Right cardiac atrium (tissue), 5 donors: ENCODE measurements around the gene KLRK1. TPM values are rescaled to one million over a fixed set of nuclear protein-coding genes. Genes with fewer than 3 reads are reported as not detected.
A peak's percentile ranks its signal among the peaks of the same experiment; 100 is the strongest.
"Not testable (repeated sequence)": the region's sequence is repeated elsewhere in the genome, so short reads cannot be mapped to it uniquely, and the experiment has no call there.

Experiments used
- ATAC-seq, 2 donors: fragments of 200-7000 bp; cut with Tn5 transposase; one replicate each; pipeline versions ENCODE4 v1.8.0 to v1.9.1; 2020; ENCODE audit warnings: moderate library complexity in 2 of 2, mild to moderate bottlenecking in 1 of 2
- DNase-seq, 3 donors: peaks; one replicate each; pipeline ENCODE4 v3.0.0-alpha.2; 2020
- H3K27ac ChIP-seq: one replicate; pipeline ENCODE4 v1.5.1; 2013; ENCODE audit warnings: mild to moderate bottlenecking, low read length, control low read depth, moderate library complexity
- H3K27me3 ChIP-seq: one replicate; pipeline ENCODE4 v1.6.1; 2013; ENCODE audit not compliant: control insufficient read depth, insufficient read depth
- H3K4me1 ChIP-seq: one replicate; pipeline ENCODE4 v1.6.1; 2013; ENCODE audit warnings: low read length; ENCODE audit not compliant: control insufficient read depth, insufficient read depth
- H3K4me3 ChIP-seq: one replicate; pipeline ENCODE4 v1.5.1; 2013; ENCODE audit warnings: low read length, control low read depth
- H3K9me3 ChIP-seq: one replicate; pipeline ENCODE4 v1.6.1; 2013; ENCODE audit warnings: low read length; ENCODE audit not compliant: control insufficient read depth
- WGBS: extraction: QIAGEN DNeasy Blood & Tissue Kit; methylation state at CpG from one replicate; pipeline ENCODE4 v1.1.7; 2013; 5-methylcytosine and 5-hydroxymethylcytosine counted together
- intact Hi-C, 4 donors: fragments of 100-400 bp; cut with DNase I; formaldehyde crosslinking; loops; one replicate each; pipeline versions ENCODE4 v1.11.0 to v1.14.0; 2022 to 2023
- polyA plus RNA-seq: library from polyadenylated mRNA; stranded (reverse); fragments of 200-250 nt; gene quantifications from one replicate; pipeline ENCODE4 v1.2.3, GENCODE V29; 2013
- total RNA-seq, 4 donors: library from RNA; stranded (reverse); fragmentation: NEBNext Ultra II Directional; extraction: Animal tissue kit (Norgen Biotek cat#: 25700); gene quantifications; one replicate each; pipeline ENCODE4 v1.2.1, GENCODE V29; 2021
- donor health status: healthy with polysubstance abuse.
- donor health status: DM: no; HTN: yes; CAD: no.
- donor health status: DM: no; HTN: no; CAD: no.
- donor health status: DM: no; HTN: yes; CAD: no; lungs with severe emphysema.
- donor health status: DM: yes; HTN: yes; CAD: no.

The KLRK1 gene
- total and polyA plus RNA-seq, 5 donors, result 0.39 to 0.97 (median 0.59) TPM

DNA sequence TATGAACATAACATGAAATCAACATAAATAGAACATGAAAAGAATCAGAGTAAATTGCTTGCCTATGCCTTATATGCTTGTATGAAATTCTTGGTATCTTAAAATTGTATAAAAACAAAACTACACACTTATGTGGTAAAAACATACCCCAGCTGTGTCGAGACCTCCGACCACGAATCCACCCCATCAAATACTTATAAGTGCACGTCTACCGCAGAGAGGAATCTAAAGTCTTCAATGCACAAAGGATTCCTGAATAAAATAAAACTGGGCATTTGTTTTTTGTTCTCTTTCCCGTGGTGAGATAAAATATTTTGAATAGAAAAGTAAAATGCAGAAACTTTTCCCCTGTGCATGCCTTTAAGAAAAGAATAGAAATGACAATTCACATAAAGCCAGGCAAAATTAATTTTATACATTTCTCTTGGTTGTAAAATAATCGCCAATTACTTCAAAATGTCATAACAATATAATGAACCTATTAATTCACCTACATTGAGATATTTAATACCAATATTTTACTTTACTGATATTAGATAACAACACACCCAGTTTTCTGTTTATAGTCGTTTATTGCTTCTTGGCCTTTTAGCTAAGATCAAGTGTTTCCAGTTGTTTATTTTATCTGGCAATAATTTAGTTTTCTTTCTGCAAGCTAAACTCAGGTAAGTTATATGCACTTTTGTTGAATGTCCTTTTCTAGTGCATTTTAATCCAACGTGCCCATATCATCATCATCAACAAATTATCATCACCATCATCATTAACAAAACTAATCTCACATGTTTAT lies 1.0 kb downstream of the KLRK1 start:
- H3K4me1 ChIP-seq, result no peaks in the 10 kb centered on the region
- H3K27ac ChIP-seq, result no peak overlapping the region
- H3K4me3 ChIP-seq, result no peak overlapping the region
- 76% methylated on average over 9 of the region's 9 CpGs for WGBS
- DNase-seq (no peak), ATAC-seq (no peak)
- intact Hi-C loops, result no loop called here
- no peaks in the 10 kb centered on the region for H3K27me3 ChIP-seq
- no peaks in the 10 kb centered on the region for H3K9me3 ChIP-seq

DNA sequence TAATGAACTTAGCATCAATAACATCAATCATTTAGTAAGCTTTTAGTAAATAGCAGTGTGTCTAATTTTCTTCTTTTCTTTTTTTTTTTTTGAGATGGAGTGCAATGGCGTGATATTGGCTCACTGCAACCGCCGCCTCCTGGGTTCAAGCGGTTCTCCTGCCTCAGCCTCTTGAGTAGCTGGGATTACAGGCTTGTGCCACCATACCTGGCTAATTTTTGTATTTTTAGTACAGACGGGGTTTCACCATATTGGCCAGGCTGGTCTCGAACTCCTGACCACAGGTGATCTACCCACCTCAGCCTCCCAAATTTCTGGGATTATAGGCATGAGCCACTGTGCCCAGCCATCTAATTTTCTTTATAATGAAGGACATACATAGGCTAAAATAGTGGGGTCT lies 2.3 kb downstream of the KLRK1 start:
- H3K4me1 ChIP-seq, H3K9me3 ChIP-seq, intact Hi-C loops, H3K27me3 ChIP-seq, H3K27ac ChIP-seq, H3K4me3 ChIP-seq, ATAC-seq, DNase-seq: not testable (repeated sequence)
- WGBS, result 93% methylated on average over 6 of the region's 6 CpGs

DNA sequence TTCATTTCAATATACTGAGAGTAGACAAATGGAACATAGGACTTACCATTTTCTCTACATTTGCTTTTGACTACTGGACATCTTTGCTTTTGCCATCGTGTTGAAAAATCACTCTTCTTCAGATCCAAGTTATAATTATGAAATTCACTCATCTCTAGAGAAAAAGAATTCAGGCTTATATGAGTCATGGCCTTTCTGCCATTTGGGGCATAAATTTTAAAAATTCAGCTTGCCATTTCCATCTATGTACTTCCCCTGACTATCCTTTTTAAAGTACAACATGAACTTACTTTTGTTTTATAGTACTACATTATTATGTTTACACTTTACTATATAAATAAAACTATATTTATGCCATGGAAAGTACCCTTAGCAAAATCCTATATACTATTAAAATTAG lies 3.0 kb downstream of the KLRK1 start:
- Histone ChIP-seq H3K4me3 (no peak overlapping the region), H3K4me1 (no peaks in the 10 kb centered on the region), H3K9me3 (no peaks in the 10 kb centered on the region), H3K27me3 (no peaks in the 10 kb centered on the region), H3K27ac (no peak overlapping the region)
- 57% methylated on average over 1 of the region's 1 CpG for WGBS
- ATAC-seq (no peak), DNase-seq (no peak)
- intact Hi-C loops, result no loop called here

DNA sequence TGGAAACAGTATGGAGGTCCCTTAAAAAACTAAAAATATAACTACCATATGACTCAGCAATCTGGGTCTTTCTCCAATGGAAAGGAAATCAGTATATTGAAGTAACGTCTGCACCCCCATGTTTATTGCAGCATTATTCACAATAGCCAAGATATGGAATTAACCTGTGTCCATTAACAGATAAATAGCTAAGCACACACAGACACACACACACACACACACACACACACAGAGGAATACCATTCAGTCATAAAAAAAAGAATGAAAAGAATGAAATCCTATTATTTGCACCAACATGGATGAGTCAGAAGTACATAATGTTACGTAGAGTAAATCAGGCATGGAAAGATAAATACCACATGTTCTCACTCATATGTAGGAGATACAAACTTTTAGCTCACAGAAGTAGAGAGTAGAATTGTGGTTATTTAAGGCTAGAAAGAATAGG lies 4.7 kb downstream of the KLRK1 start:
- ATAC-seq (no peak), DNase-seq (no peak)
- Histone ChIP-seq H3K27ac (no peak overlapping the region), H3K4me3 (no peak overlapping the region), H3K27me3 (no peaks in the 10 kb centered on the region), H3K9me3 (no peaks in the 10 kb centered on the region), H3K4me1 (no peaks in the 10 kb centered on the region)
- WGBS, result 60% methylated on average over 2 of the region's 2 CpGs
- intact Hi-C loops, result no loop called here

DNA sequence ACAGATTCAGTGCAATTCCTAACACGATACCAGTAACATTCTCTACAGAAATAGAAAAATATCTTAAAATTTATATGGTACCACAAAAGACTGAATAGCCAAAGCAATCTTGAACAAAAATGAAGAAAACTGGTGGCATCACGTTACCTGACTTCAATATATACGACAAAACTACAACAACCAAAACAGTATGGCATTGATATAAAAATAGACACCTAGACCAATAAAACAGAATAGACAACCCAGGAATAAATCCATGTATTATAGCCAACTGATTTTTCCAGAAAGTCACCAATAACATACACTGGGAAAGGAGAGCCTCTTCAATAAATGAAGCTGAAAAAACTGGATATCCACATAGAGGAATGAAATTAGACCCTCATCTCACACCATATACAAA lies 5.7 kb downstream of the KLRK1 start:
- Histone ChIP-seq H3K27me3 (no peaks in the 10 kb centered on the region), H3K4me3 (no peak overlapping the region), H3K27ac (no peak overlapping the region), H3K4me1 (no peaks in the 10 kb centered on the region), H3K9me3 (no peaks in the 10 kb centered on the region)
- ATAC-seq (no peak), DNase-seq (no peak)
- WGBS, result 89% methylated on average over 3 of the region's 3 CpGs
- intact Hi-C loops, result no loop called here

DNA sequence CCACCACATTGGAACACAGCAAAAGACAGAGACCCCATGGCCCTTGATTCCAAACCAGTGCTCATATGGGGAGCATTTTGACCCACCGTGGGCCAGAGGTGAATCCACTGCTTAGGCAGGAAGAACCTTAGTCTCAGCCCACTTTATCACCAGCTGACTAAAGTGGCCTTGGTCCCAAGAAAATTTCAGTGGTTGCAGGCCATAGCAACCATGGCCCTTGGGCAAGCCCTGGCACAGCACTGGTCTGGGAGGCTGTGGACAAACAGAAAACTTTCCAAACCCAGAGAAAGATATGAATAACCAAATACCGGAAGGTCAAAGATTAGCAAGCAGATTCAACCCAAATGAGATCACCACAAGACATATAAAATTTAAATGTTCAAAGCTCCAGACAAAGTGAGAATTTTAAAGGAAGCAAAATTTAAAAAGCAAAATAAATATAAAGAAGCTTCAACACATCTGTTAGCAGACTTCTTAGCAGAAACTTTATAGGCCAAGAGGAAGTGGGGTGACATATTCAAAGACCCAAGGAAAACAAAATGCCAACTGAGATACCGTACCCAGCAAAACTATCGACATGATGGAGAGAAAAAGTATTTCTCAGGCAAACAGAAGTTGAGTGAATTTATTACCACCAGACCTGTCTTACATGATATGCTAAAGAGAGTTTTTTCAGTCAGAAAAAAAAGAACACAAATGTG lies 7.8 kb downstream of the KLRK1 start:
- ATAC-seq, result no peak
- Histone ChIP-seq H3K4me1 (no peaks in the 10 kb centered on the region), H3K4me3 (no peak overlapping the region), H3K27ac (no peak overlapping the region), H3K27me3 (no peaks in the 10 kb centered on the region), H3K9me3 (no peaks in the 10 kb centered on the region)
- intact Hi-C loops, result no loop called here
- no peak for DNase-seq
- 91% methylated on average over 4 of the region's 4 CpGs for WGBS

DNA sequence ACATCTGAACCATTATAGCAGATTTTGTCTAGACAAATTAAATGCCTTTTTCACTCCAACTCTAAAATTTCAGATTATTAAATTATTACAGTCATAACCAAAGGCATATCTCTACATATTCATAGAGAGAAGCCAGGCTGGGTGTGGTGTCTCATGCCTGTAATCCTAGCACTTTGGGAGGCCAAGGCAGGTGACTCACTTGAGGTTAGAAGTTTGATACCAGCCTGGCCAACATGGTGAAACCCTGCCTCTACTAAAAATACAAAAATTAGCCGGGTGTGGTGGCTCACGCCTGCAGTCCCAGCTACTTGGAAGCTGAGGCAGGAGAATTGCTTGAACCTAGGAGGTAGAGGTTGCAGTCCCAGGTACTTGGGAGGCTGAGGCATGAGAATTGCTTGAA lies 11.1 kb downstream of the KLRK1 start:
- H3K4me1 ChIP-seq, H3K4me3 ChIP-seq, intact Hi-C loops, ATAC-seq, H3K9me3 ChIP-seq, H3K27ac ChIP-seq, DNase-seq, H3K27me3 ChIP-seq: not testable (repeated sequence)
- WGBS, result 93% methylated on average over 2 of the region's 2 CpGs

DNA sequence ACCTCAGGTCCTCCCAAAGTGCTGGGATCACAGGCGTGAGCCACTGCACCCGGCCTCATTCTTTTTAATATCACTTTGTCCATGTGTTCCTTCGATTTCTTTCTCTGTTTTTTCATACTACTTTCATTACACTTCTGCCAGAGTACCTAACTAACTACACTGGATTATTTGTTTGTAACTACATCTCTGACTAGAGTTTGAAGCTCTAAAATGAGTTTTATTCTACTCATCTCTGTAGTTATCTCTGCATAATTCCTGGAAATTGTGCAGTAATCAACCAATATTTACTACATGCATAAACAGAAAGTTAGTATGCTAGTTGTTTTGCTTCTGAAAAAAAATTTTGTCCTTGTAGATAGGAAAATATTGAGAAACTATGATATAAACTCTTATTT lies 15.2 kb downstream of the KLRK1 start:
- H3K27ac ChIP-seq, result no peak overlapping the region
- intact Hi-C loops, result no loop called here

DNA sequence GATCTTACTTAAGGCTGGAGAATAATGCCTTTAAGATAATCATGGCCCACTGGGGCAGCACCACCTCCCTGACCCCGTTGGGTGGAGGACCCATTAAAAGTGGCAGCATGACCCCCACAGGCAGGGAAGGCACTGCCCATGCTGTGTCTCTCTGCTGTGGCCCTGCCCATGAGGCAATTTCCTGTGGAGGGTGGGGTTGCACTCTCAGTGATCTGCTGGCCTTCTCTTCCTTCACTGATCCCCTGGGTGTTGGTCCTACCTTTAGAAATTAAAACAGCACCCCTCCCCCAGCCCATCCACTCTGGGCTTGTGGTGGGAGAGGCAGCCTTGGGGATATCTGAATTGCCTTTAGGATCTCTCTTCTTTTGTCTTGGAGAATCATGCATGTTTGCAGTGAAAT lies 17.3 kb downstream of the KLRK1 start:
- H3K4me3 ChIP-seq, result no peak overlapping the region
- peak in 2 of 3 donors; percentile 38 to 65 for DNase-seq
- no peaks in the 10 kb centered on the region for H3K27me3 ChIP-seq
- ATAC-seq, result peak; percentile 76 to 95
- intact Hi-C loops, result no loop called here
- no peaks in the 10 kb centered on the region for H3K9me3 ChIP-seq
- H3K27ac ChIP-seq, result peak overlapping the region; percentile 35
- H3K4me1 ChIP-seq, result peaks cover 2% of the 10 kb centered on the region
- 38% methylated on average over 1 of the region's 1 CpG for whole genome bisulfite sequencing

More for the DNA sequence above, 15.2 kb downstream of the KLRK1 start:
- peaks cover 2% of the 10 kb centered on the region for H3K4me1 ChIP-seq
- H3K27me3 ChIP-seq, result no peaks in the 10 kb centered on the region
- no peak for DNase-seq
- H3K9me3 ChIP-seq, result no peaks in the 10 kb centered on the region
- 93% methylated on average over 3 of the region's 3 CpGs for WGBS
- no peak for ATAC-seq
- no peak overlapping the region for H3K4me3 ChIP-seq

DNA sequence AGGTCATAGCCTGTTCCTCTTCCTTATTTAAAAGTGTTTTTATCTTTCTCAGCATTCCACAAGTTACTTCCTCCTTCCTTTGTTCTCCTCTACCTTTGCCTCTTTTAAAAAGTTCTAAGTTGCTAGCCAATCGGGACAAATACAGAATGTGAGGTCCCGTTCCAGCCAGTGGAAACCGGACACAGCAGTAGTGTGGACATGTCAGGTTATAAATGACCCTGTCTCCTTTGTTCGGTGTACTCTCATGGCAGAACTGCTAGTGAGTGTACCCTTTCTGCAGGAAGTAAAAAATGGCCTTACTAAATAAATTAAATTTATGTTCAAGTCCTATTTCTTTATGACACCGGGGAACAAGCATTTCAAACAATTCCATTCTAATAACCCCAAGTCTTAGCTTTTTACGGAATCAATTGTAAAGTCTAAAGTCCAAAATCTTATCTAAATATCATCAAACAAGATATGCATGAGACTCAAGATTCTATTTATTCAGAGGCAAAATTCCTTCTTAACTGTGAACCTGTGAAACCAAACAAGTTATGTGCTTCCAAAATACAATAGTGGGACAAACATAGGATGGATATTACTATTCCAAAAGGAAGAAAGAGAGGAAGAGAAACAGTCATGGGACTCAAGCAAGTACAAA lies 17.8 kb downstream of the KLRK1 start:
- DNase-seq, ATAC-seq, intact Hi-C loops, H3K4me1 ChIP-seq, H3K9me3 ChIP-seq, H3K27ac ChIP-seq, H3K27me3 ChIP-seq, H3K4me3 ChIP-seq: not testable (repeated sequence)
- WGBS, result 70% methylated on average over 6 of the region's 6 CpGs
